Hepatocyte (in vitro differentiated cells): ENCODE data around the gene PDE4D. TPM values are rescaled to one million over a fixed set of nuclear protein-coding genes. Genes with fewer than 3 reads are reported as not detected.

Experiments
- DNase-seq: peaks from one replicate; pipeline ENCODE4 v3.0.0-alpha.2; 2016; ENCODE audit warnings: low spot score
- H2AFZ ChIP-seq: fragments of 200-600 bp; sonication (generic); 2 replicates; pipeline ENCODE4 v1.6.0; 2016; ENCODE audit warnings: antibody characterized with exemption, mild to moderate bottlenecking
- H3K27ac ChIP-seq: fragments of 200-600 bp; sonication (generic); 2 replicates; pipeline ENCODE4 v1.5.1; 2016; ENCODE audit warnings: mild to moderate bottlenecking
- H3K27me3 ChIP-seq: fragments of 200-600 bp; sonication (generic); 2 replicates; pipeline ENCODE4 v1.6.1; 2016
- H3K36me3 ChIP-seq: fragments of 200-600 bp; sonication (generic); replicated peaks from 2 replicates; pipeline ENCODE4 v1.5.1; 2016; ENCODE audit warnings: low read depth; ENCODE audit not compliant: insufficient read depth
- H3K4me1 ChIP-seq: fragments of 200-600 bp; sonication (generic); 2 replicates; pipeline ENCODE4 v1.5.1; 2016; ENCODE audit warnings: mild to moderate bottlenecking, moderate library complexity; ENCODE audit not compliant: insufficient read depth
- H3K4me2 ChIP-seq: fragments of 200-600 bp; sonication (generic); 2 replicates; pipeline ENCODE4 v1.6.0; 2016
- H3K4me3 ChIP-seq: fragments of 200-600 bp; sonication (generic); 2 replicates; pipeline ENCODE4 v1.5.1; 2016; ENCODE audit warnings: mild to moderate bottlenecking
- H3K79me2 ChIP-seq: fragments of 200-600 bp; sonication (generic); 2 replicates; pipeline ENCODE4 v1.6.0; 2017; ENCODE audit warnings: mild to moderate bottlenecking
- H3K9me2 ChIP-seq: fragments of 200-600 bp; sonication (generic); replicated peaks from 2 replicates; pipeline ENCODE4 v1.6.0; 2017; ENCODE audit warnings: mild to moderate bottlenecking; ENCODE audit not compliant: insufficient read depth
- H3K9me3 ChIP-seq: fragments of 200-600 bp; sonication (generic); 2 replicates; pipeline ENCODE4 v1.5.1; 2016; ENCODE audit warnings: low read depth, mild to moderate bottlenecking
- H4K20me1 ChIP-seq: fragments of 200-600 bp; sonication (generic); 2 replicates; pipeline ENCODE4 v1.6.0; 2016; ENCODE audit warnings: mild to moderate bottlenecking; ENCODE audit not compliant: insufficient read depth, poor library complexity, severe bottlenecking
- CTCF ChIP-seq: fragments of 200-600 bp; sonication (generic); IDR thresholded peaks from 2 replicates; pipeline ENCODE4 v1.5.1; 2016; ENCODE audit warnings: antibody characterized with exemption, mild to moderate bottlenecking; ENCODE audit not compliant: poor library complexity
- EZH2 ChIP-seq: fragments of 200-600 bp; sonication (generic); IDR thresholded peaks from 2 replicates; pipeline ENCODE4 v1.6.1; 2016; ENCODE audit warnings: antibody characterized with exemption, mild to moderate bottlenecking, borderline replicate concordance
- EZH2phosphoT487 ChIP-seq: fragments of 200-600 bp; sonication (generic); IDR thresholded peaks from one replicate; pipeline ENCODE4 v1.6.1; 2018; ENCODE audit warnings: antibody characterized with exemption, mild to moderate bottlenecking, low read depth, moderate library complexity; ENCODE audit not compliant: unreplicated experiment, severe bottlenecking
- WGBS: methylation state at CpG from one replicate; pipeline ENCODE4 v1.1.6; 2016; ENCODE audit warnings: low lambda C conversion rate; ENCODE audit errors: missing lambda C conversion rate; 5-methylcytosine and 5-hydroxymethylcytosine counted together
- polyA plus RNA-seq: library from polyadenylated mRNA; unstranded; fragments of >200 nt; fragmentation: Nextera tagmentation; extraction: Ambion mirVana; gene quantifications from 2 replicates; pipeline ENCODE4 v1.2.1, GENCODE V29; 2016
- total RNA-seq: library from RNA; depleted of rRNA; stranded (reverse); fragments of >200 nt; gene quantifications from 2 replicates; pipeline ENCODE4 v1.2.3, GENCODE V29; 2014

Gene PDE4D
- total and polyA plus RNA-seq, 2 experiments from 2014 or later = 14.5 to 45.2 TPM

- no peaks in the 10 kb centered on the region for H3K36me3 ChIP-seq
- no peaks in the 10 kb centered on the region for H3K9me3 ChIP-seq
- H3K4me2 ChIP-seq = no peak overlapping the region
- DNase-seq = no peak
- H3K4me3 ChIP-seq = no peak overlapping the region
- no peaks in the 10 kb centered on the region for H3K79me2 ChIP-seq
- H2AFZ ChIP-seq = no peak overlapping the region
- no peaks in the 10 kb centered on the region for H3K4me1 ChIP-seq
- no peaks in the 10 kb centered on the region for H4K20me1 ChIP-seq
- no peaks in the 10 kb centered on the region for H3K9me2 ChIP-seq
- TF ChIP-seq EZH2phosphoT487 (no peak), EZH2 (no peak), CTCF (no peak)
- no peaks in the 10 kb centered on the region for H3K27me3 ChIP-seq
- H3K27ac ChIP-seq = no peak overlapping the region
These were observed 359.8 kb downstream of the PDE4D start for GRCh38 chr5:59533730-59534108.

GRCh38 chr5:59532979-59533729 is 360.4 kb downstream of the PDE4D start:
- Histone ChIP-seq H3K79me2 (no peaks in the 10 kb centered on the region), H2AFZ (no peak overlapping the region), H4K20me1 (no peaks in the 10 kb centered on the region), H3K4me2 (no peak overlapping the region), H3K27me3 (no peaks in the 10 kb centered on the region), H3K9me3 (no peaks in the 10 kb centered on the region), H3K27ac (no peak overlapping the region), H3K36me3 (no peaks in the 10 kb centered on the region), H3K4me3 (no peak overlapping the region), H3K9me2 (no peaks in the 10 kb centered on the region), H3K4me1 (no peaks in the 10 kb centered on the region)
- DNase-seq = no peak
- 93% methylated on average over 1 of the region's 1 CpG for WGBS
- no peak for TF ChIP-seq EZH2
- TF ChIP-seq EZH2phosphoT487 = no peak
- TF ChIP-seq CTCF = no peak

GRCh38 chr5:59529239-59529638 is 364.3 kb downstream of the PDE4D start:
- H4K20me1 ChIP-seq = no peaks in the 10 kb centered on the region
- WGBS = 100% methylated on average over 1 of the region's 1 CpG
- no peaks in the 10 kb centered on the region for H3K9me2 ChIP-seq
- no peaks in the 10 kb centered on the region for H3K79me2 ChIP-seq
- H3K9me3 ChIP-seq = no peaks in the 10 kb centered on the region
- TF ChIP-seq EZH2phosphoT487 (no peak), CTCF (no peak), EZH2 (no peak)
- no peak overlapping the region for H3K27ac ChIP-seq
- H3K4me1 ChIP-seq = no peaks in the 10 kb centered on the region
- no peak for DNase-seq
- H3K4me2 ChIP-seq = no peak overlapping the region
- no peaks in the 10 kb centered on the region for H3K36me3 ChIP-seq
- no peaks in the 10 kb centered on the region for H3K27me3 ChIP-seq
- no peak overlapping the region for H2AFZ ChIP-seq
- H3K4me3 ChIP-seq = no peak overlapping the region
